ENCODE measurements around the gene CELF4.

DNA sequence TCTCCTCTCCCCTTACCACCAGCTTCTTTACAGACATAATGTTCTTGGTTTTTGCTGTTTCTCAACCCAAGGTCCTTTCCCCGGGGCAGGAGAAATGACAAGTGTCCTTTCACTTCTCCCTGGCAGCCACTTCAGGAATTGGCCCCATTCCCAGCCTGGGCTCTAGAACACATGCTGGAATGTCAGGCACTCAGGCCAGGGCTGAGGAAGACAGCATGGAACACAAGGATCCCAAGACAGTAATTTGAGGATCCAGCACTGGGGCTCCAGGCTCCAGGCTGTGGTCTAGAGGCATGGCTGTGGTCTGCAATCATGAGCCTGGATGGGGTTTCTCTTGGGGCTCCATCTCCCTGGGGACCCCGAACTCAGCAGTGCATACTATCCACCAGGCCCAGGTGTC, 201.4 kb downstream of the CELF4 start:
- TF ChIP-seq, protein P1, sequence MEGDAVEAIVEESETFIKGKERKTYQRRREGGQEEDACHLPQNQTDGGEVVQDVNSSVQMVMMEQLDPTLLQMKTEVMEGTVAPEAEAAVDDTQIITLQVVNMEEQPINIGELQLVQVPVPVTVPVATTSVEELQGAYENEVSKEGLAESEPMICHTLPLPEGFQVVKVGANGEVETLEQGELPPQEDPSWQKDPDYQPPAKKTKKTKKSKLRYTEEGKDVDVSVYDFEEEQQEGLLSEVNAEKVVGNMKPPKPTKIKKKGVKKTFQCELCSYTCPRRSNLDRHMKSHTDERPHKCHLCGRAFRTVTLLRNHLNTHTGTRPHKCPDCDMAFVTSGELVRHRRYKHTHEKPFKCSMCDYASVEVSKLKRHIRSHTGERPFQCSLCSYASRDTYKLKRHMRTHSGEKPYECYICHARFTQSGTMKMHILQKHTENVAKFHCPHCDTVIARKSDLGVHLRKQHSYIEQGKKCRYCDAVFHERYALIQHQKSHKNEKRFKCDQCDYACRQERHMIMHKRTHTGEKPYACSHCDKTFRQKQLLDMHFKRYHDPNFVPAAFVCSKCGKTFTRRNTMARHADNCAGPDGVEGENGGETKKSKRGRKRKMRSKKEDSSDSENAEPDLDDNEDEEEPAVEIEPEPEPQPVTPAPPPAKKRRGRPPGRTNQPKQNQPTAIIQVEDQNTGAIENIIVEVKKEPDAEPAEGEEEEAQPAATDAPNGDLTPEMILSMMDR (IDR thresholded peaks at IDR 0.05; ENCODE audit: extremely low read depth in 1 of 2, insufficient read depth in 1 of 2, low read depth in 1 of 2, low read length in 2 of 2) = no peak
- no peak for TF ChIP-seq FOS (IDR thresholded peaks at IDR 0.05; ENCODE audit: borderline replicate concordance, insufficient read depth, low read length)
- no peak for TF ChIP-seq POLR2A (IDR thresholded peaks at IDR 0.05; ENCODE audit: low read depth, low read length)
- no peak for TF ChIP-seq EZH2 (IDR thresholded peaks at IDR 0.05; ENCODE audit: borderline replicate concordance, low read depth, low read length, severe bottlenecking)
- TF ChIP-seq JUN (IDR thresholded peaks at IDR 0.05; ENCODE audit: borderline replicate concordance, insufficient read depth, insufficient read length, low read depth) = no peak
- no peak for TF ChIP-seq POLR2AphosphoS5 (IDR thresholded peaks at IDR 0.05; ENCODE audit: insufficient read depth, low read depth, low read length)
- TF ChIP-seq GATA2 (IDR thresholded peaks at IDR 0.05; ENCODE audit: insufficient read depth, insufficient read length, low read depth, low read length) = no peak
- TF ChIP-seq, protein P2, sequence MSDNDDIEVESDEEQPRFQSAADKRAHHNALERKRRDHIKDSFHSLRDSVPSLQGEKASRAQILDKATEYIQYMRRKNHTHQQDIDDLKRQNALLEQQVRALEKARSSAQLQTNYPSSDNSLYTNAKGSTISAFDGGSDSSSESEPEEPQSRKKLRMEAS (IDR thresholded peaks at IDR 0.05; ENCODE audit: insufficient read depth, insufficient read length) = no peak
- no peak for TF ChIP-seq MYC (IDR thresholded peaks at IDR 0.05; ENCODE audit: low read depth, low read length)
